Body of pancreas (tissue), 4 donors: ENCODE results near the gene AHSA1. TPM values are rescaled to one million over a fixed set of nuclear protein-coding genes. Genes with fewer than 3 reads are reported as not detected.

Source experiments
- ATAC-seq: fragments of 150-250 bp; one replicate; pipeline ENCODE4 v1.9.1; 2016
- DNase-seq, 4 donors: peaks; one replicate each; pipeline ENCODE4 v3.0.0-alpha.2; 2019
- H3K27ac ChIP-seq, 4 donors: fragments of 200-600 bp; sonication (generic); 1 replicate in 3 of 4; 2 replicates in 1 of 4; pipeline versions ENCODE4 v1.5.1 to v1.6.1; 2016 to 2019; ENCODE audit warnings: mild to moderate bottlenecking in 1 of 4, mixed read lengths in 1 of 4, moderate library complexity in 1 of 4
- H3K27me3 ChIP-seq, 2 donors: fragments of 200-600 bp; sonication (generic); one replicate each; pipeline ENCODE4 v1.6.0; 2016; ENCODE audit warnings: mild to moderate bottlenecking in 1 of 2
- H3K36me3 ChIP-seq, 2 donors: fragments of 200-600 bp; sonication (generic); replicated peaks in 1 of 2; 2 replicates each; pipeline ENCODE4 v1.5.1; 2016; ENCODE audit warnings: low read depth in 2 of 2; ENCODE audit not compliant: insufficient read depth in 1 of 2
- H3K4me1 ChIP-seq: fragments of 200-600 bp; sonication (generic); one replicate; pipeline ENCODE4 v1.6.0; 2016
- H3K4me3 ChIP-seq, 2 donors: fragments of 200-600 bp; sonication (generic); 1 replicate in 1 of 2; 2 replicates in 1 of 2; pipeline ENCODE4 v1.5.1; 2016 to 2019
- H3K9me3 ChIP-seq, 3 donors: fragments of 200-600 bp; sonication (generic); 1 replicate in 2 of 3; 2 replicates in 1 of 3; pipeline ENCODE4 v1.5.1; 2016
- CTCF ChIP-seq, 7 experiments: fragments of 450-650 bp in 4 of 7; fragments of 200-600 bp in 3 of 7; sonication (generic) in 3 of 7; IDR thresholded peaks; one replicate each; pipeline ENCODE4 v1.5.1; 2016 to 2019; ENCODE audit warnings: antibody characterized with exemption in 7 of 7
- POLR2A ChIP-seq, 3 donors: fragments of 450-650 bp; IDR thresholded peaks; one replicate each; pipeline ENCODE4 v1.6.1; 2016; ENCODE audit warnings: antibody characterized with exemption in 3 of 3, mild to moderate bottlenecking in 2 of 3
- WGBS, 2 donors: methylation state at CpG; one replicate each; pipeline ENCODE4 v1.1.5; 2017; 5-methylcytosine and 5-hydroxymethylcytosine counted together
- intact Hi-C: fragments of 100-400 bp; cut with DNase I; formaldehyde crosslinking; loops from one replicate; pipeline ENCODE4 v1.15.1; 2023
- total RNA-seq, 2 donors: library from RNA; depleted of rRNA; stranded (reverse); fragments of >200 nt; gene quantifications; one replicate each; pipeline ENCODE4 v1.1.0, GENCODE V29; 2016

The AHSA1 gene
- total RNA-seq, 2 donors from 2014 or later, result 25.1 to 35.3 TPM

GRCh38 chr14:77491056-77491455 lies 33.2 kb downstream of the AHSA1 start:
- TF ChIP-seq CTCF (IDR thresholded peaks at IDR 0.05) (no peak), POLR2A (IDR thresholded peaks at IDR 0.05) (no peak)
- no peaks in the 10 kb centered on the region for H3K9me3 ChIP-seq
- no peak for DNase-seq
- no peaks in the 10 kb centered on the region for H3K4me1 ChIP-seq
- intact Hi-C loops, result no loop called here
- no peak for ATAC-seq
- WGBS, 2 donors, result 72 to 78% methylated on average over 5 of the region's 5 CpGs
- no peak overlapping the region for H3K27ac ChIP-seq
- H3K27me3 ChIP-seq, result no peaks in the 10 kb centered on the region
- no peaks in the 10 kb centered on the region for H3K36me3 ChIP-seq
- H3K4me3 ChIP-seq, result no peak overlapping the region

GRCh38 chr14:77495334-77495733 lies 37.4 kb downstream of the AHSA1 start:
- Histone ChIP-seq H3K27me3 (peaks cover 0 to 9% of the 10 kb centered on the region in 2 donors), H3K36me3 (no peaks in the 10 kb centered on the region), H3K27ac (no peak overlapping the region), H3K4me1 (peaks cover 18% of the 10 kb centered on the region), H3K9me3 (no peaks in the 10 kb centered on the region), H3K4me3 (no peak overlapping the region)
- intact Hi-C loops, result no loop called here
- ATAC-seq, result no peak
- 66 to 72% methylated on average over 4 to 7 of the region's 7 CpGs for WGBS, 2 donors
- DNase-seq, result no peak
- TF ChIP-seq CTCF (IDR thresholded peaks at IDR 0.05) (no peak), POLR2A (IDR thresholded peaks at IDR 0.05) (no peak)

DNA sequence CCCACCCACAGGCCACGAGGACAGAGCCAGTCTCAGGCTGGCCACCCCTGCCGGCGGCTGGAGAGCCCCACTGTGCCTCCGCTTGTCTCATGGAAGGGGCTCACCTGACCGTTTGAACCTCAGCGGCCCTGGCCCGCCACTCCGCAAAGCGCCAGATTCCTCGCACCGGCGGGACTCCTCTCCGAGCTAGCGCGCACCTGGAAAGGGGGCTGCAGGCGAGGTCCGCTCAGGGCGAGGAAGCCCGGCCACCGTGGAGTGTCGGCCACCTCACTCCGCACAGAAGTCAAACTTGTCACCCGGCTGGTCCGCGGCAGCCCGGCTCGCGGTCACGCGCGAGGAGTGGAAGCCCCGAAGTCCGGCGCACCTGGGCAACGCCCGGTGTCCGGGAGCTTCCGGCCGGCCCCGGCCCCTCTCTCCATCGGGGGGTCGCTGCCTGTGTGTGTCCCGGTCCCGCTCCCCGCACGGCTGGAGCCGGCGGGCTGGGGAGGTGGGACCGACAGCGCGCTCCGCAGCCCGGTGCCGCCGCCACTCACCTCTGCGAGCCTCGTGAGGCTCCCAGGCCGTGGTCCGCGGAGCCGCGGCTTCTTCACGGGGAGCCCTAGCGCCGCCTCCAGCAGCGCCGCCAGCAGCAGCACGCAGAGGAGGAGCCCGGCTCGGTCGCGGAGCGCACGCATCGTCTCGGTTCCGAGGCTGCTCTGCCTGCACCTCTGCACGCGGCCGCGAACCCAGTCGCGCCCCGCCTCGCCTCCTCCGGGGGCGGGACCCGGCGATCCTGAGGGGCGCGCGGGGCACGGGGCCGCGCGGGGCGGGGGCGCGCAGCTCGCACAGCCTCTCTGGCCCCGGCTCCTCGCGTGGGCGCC lies 40.5 kb downstream of the AHSA1 start, which contains the start of gene ISM2:
Gene ISM2, minus strand, starts transcription at position 697 of the 860 bp plus-strand sequence. Its CDS starts 23 bp downstream, at position 674.
- WGBS, 2 donors, result 1 to 10% methylated on average over 6 to 104 of the region's 104 CpGs
- H3K9me3 ChIP-seq, result no peaks in the 10 kb centered on the region
- intact Hi-C loops, result no loop called here

DNA sequence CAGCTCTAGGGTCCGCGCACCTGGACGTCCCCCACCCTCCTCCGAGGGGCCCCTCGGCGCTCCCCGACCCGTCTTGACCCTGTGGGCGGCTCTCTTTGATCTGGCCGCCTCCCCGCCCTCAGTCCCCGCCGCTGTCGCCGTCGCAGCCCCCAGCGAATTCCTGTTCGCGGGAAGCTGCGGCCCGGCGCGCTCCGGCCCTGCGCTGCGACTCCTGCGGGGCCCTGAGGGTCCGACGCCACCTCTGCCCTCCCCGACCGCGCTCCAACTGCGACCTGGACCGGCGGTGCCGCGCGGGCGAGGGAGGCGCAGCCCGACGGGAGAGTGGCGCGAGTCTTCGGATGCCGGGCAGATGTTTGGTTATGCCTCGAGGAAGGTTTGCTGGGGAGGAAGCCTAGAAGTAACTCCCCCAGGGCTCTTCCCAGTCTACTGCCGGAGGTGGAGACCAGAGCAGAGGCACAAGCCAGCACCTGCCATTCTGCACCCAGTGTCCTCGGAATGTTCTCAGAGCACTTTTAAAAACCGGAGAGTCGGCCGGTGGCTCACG lies 41.2 kb downstream of the AHSA1 start:
- Histone ChIP-seq H3K36me3 (no peaks in the 10 kb centered on the region), H3K9me3 (no peaks in the 10 kb centered on the region), H3K27ac (no peak overlapping the region), H3K4me3 (peak overlapping the region; percentile 16 to 20), H3K4me1 (peaks cover 18% of the 10 kb centered on the region), H3K27me3 (peaks cover 0 to 9% of the 10 kb centered on the region in 2 donors)
- no peak for ATAC-seq
- intact Hi-C loops, result no loop called here
- DNase-seq, result no peak
- 4% methylated on average over 47 of the region's 53 CpGs; no CpG with 5 or more reads in 1 of the 2 donors for WGBS, 2 donors
- TF ChIP-seq CTCF (IDR thresholded peaks at IDR 0.05) (no peak), POLR2A (IDR thresholded peaks at IDR 0.05) (no peak)

More for the DNA sequence above, 40.5 kb downstream of the AHSA1 start, which contains the start of gene ISM2:
- no peaks in the 10 kb centered on the region for H3K36me3 ChIP-seq
- ATAC-seq, result peak; percentile 52
- no peak for TF ChIP-seq POLR2A (IDR thresholded peaks at IDR 0.05)
- TF ChIP-seq CTCF (IDR thresholded peaks at IDR 0.05), result no peak
- H3K27me3 ChIP-seq, result peaks cover 0 to 9% of the 10 kb centered on the region in 2 donors
- H3K27ac ChIP-seq, result no peak within 1 kb of the TSS
- peak within 1 kb of the TSS; percentile 16 to 20 for H3K4me3 ChIP-seq
- peaks cover 18% of the 10 kb centered on the region for H3K4me1 ChIP-seq
- peak; percentile 18 to 40 (median 30) for DNase-seq
